OCI-LY1 (cell line): Measurements from ENCODE around the gene UFC1.

ENCODE experiments used
- H2AFZ ChIP-seq: fragments of 200-600 bp; sonication (generic), shearing (Covaris generic); 2 replicates; pipeline ENCODE4 v1.6.0; 2014; ENCODE audit warnings: antibody characterized with exemption, mild to moderate bottlenecking, low read length
- H3F3A ChIP-seq: fragments of 200-600 bp; sonication (generic), shearing (Covaris generic); 2 replicates; pipeline ENCODE4 v1.6.0; 2014; ENCODE audit warnings: mild to moderate bottlenecking, antibody characterized with exemption, low read length, moderate library complexity; ENCODE audit not compliant: insufficient read depth
- H3K27ac ChIP-seq: fragments of 200-600 bp; sonication (generic); 2 replicates; pipeline ENCODE4 v1.5.1; 2014; ENCODE audit warnings: low read length, mixed run types, mild to moderate bottlenecking, low read depth; ENCODE audit not compliant: poor library complexity, severe bottlenecking
- H3K27me3 ChIP-seq: fragments of 200-600 bp; sonication (generic); 2 replicates; pipeline ENCODE4 v1.6.0; 2014; ENCODE audit warnings: antibody characterized with exemption, mild to moderate bottlenecking, low read length, moderate library complexity; ENCODE audit not compliant: insufficient read depth
- H3K36me3 ChIP-seq: fragments of 200-600 bp; sonication (generic); 2 replicates; pipeline ENCODE4 v1.6.1; 2014; ENCODE audit warnings: mild to moderate bottlenecking, antibody characterized with exemption, low read length, moderate library complexity, mixed read lengths; ENCODE audit not compliant: insufficient read depth
- H3K4me1 ChIP-seq: fragments of 200-600 bp; sonication (generic); 2 replicates; pipeline ENCODE4 v1.5.1; 2014; ENCODE audit warnings: mild to moderate bottlenecking, low read length, moderate library complexity; ENCODE audit not compliant: insufficient read depth, severe bottlenecking
- H3K4me2 ChIP-seq: fragments of 200-600 bp; sonication (generic), shearing (Covaris generic); 2 replicates; pipeline ENCODE4 v1.6.1; 2014; ENCODE audit warnings: low read length
- H3K4me3 ChIP-seq: fragments of 200-600 bp; sonication (generic); 2 replicates; pipeline ENCODE4 v1.5.1; 2014; ENCODE audit warnings: low read length, low read depth, mild to moderate bottlenecking, mixed read lengths; ENCODE audit not compliant: poor library complexity, severe bottlenecking
- H3K79me2 ChIP-seq: fragments of 200-600 bp; shearing (Covaris generic); 2 replicates; pipeline ENCODE4 v1.6.1; 2016; ENCODE audit warnings: mixed run types, low read length, mixed read lengths; ENCODE audit not compliant: insufficient read depth
- H3K9ac ChIP-seq: fragments of 200-600 bp; sonication (generic), shearing (Covaris generic); 2 replicates; pipeline ENCODE4 v1.6.1; 2014; ENCODE audit warnings: mild to moderate bottlenecking, low read length, mixed read lengths
- H3K9me2 ChIP-seq: fragments of 200-600 bp; sonication (generic), shearing (Covaris generic); 2 replicates; pipeline ENCODE4 v1.6.1; 2014; ENCODE audit warnings: low read depth, mild to moderate bottlenecking, low read length, mixed read lengths
- H3K9me3 ChIP-seq: fragments of 200-600 bp; shearing (Covaris generic); 2 replicates; pipeline ENCODE4 v1.6.1; 2014; ENCODE audit warnings: low read length, mixed read lengths
- H4K20me1 ChIP-seq: fragments of 200-600 bp; sonication (generic), shearing (Covaris generic); 2 replicates; pipeline ENCODE4 v1.6.0; 2016; ENCODE audit warnings: mild to moderate bottlenecking, low read length; ENCODE audit not compliant: insufficient read depth
- EZH2 ChIP-seq: fragments of 200-600 bp; sonication (generic), shearing (Covaris generic); IDR thresholded peaks from 2 replicates; pipeline ENCODE4 v1.8.0; 2017; ENCODE audit warnings: borderline replicate concordance, mixed run types, mild to moderate bottlenecking, antibody characterized with exemption, low read length, moderate library complexity, mixed read lengths
- TF ChIP-seq, protein P1 (sequence below): fragments of 200-600 bp; sonication (generic), shearing (Covaris generic); IDR thresholded peaks from 2 replicates; pipeline ENCODE4 v1.5.1; 2017; ENCODE audit warnings: mild to moderate bottlenecking, antibody characterized with exemption, low read length, moderate library complexity, mixed read lengths

Gene UFC1

DNA sequence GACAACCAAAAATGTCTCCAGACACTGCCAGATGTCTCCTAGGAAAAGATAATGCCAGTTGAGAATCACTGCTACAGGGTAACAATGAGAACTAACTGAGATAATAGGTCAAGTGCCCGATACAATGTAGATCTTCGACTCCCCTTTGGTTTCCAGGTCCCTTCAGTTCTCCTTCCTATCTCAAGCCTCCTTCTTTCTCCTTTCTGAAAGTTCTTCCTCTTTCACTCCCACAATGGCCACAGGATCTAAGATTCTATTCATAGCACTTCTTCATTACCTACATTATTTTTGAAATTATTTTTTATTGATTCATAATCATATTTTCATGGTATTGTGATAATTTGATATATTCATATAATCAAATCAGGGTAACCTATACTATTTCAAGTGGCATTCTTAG is 42.3 kb upstream of the UFC1 start:
- TF ChIP-seq, protein P1, sequence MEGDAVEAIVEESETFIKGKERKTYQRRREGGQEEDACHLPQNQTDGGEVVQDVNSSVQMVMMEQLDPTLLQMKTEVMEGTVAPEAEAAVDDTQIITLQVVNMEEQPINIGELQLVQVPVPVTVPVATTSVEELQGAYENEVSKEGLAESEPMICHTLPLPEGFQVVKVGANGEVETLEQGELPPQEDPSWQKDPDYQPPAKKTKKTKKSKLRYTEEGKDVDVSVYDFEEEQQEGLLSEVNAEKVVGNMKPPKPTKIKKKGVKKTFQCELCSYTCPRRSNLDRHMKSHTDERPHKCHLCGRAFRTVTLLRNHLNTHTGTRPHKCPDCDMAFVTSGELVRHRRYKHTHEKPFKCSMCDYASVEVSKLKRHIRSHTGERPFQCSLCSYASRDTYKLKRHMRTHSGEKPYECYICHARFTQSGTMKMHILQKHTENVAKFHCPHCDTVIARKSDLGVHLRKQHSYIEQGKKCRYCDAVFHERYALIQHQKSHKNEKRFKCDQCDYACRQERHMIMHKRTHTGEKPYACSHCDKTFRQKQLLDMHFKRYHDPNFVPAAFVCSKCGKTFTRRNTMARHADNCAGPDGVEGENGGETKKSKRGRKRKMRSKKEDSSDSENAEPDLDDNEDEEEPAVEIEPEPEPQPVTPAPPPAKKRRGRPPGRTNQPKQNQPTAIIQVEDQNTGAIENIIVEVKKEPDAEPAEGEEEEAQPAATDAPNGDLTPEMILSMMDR = no peak
- no peak for TF ChIP-seq EZH2
- no peak overlapping the region for H3K4me2 ChIP-seq
- peaks cover 32% of the 10 kb centered on the region for H3K4me1 ChIP-seq
- no peaks in the 10 kb centered on the region for H3K9me3 ChIP-seq
- H3F3A ChIP-seq = no peaks in the 10 kb centered on the region
- peaks cover 48% of the 10 kb centered on the region for H3K36me3 ChIP-seq
- no peak overlapping the region for H3K9ac ChIP-seq
- no peak overlapping the region for H2AFZ ChIP-seq
- H3K27me3 ChIP-seq = no peaks in the 10 kb centered on the region
- H3K79me2 ChIP-seq = peaks cover 84% of the 10 kb centered on the region
- no peaks in the 10 kb centered on the region for H4K20me1 ChIP-seq
- no peaks in the 10 kb centered on the region for H3K9me2 ChIP-seq
- no peak overlapping the region for H3K27ac ChIP-seq
- H3K4me3 ChIP-seq = no peak overlapping the region

DNA sequence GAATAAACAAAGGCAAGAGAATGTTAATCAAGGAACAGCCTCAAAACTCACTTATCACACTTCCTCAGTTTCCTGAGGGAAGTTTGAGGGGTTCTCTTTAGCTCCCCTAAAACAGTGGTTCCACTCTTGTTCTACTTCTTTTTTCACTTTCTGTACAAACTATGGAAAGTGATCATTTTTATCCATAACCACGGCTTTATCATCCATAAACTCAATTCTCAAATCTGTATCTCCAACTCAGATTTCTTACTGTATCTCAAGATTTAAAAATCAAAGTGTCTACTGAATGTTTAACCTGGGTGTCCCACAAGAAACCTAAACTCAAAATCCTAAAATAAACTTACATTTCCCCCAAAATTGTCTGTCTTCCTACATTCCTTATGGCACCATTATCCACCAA is 39.9 kb upstream of the UFC1 start:
- H3K4me2 ChIP-seq = peak overlapping the region; percentile 19; the same call in 1 of the 2 replicates
- peaks cover 40% of the 10 kb centered on the region for H3K36me3 ChIP-seq
- H2AFZ ChIP-seq = no peak overlapping the region
- no peaks in the 10 kb centered on the region for H3K9me3 ChIP-seq
- no peak overlapping the region for H3K27ac ChIP-seq
- no peaks in the 10 kb centered on the region for H3K9me2 ChIP-seq
- H3K9ac ChIP-seq = no peak overlapping the region; the same call in 1 of the 2 replicates
- peaks cover 81% of the 10 kb centered on the region for H3K79me2 ChIP-seq
- H3K4me1 ChIP-seq = peaks cover 43% of the 10 kb centered on the region
- H3K27me3 ChIP-seq = no peaks in the 10 kb centered on the region
- H4K20me1 ChIP-seq = no peaks in the 10 kb centered on the region
- H3K4me3 ChIP-seq = no peak overlapping the region
- no peak for TF ChIP-seq EZH2
- TF ChIP-seq, protein P1 = no peak
- H3F3A ChIP-seq = no peaks in the 10 kb centered on the region

DNA sequence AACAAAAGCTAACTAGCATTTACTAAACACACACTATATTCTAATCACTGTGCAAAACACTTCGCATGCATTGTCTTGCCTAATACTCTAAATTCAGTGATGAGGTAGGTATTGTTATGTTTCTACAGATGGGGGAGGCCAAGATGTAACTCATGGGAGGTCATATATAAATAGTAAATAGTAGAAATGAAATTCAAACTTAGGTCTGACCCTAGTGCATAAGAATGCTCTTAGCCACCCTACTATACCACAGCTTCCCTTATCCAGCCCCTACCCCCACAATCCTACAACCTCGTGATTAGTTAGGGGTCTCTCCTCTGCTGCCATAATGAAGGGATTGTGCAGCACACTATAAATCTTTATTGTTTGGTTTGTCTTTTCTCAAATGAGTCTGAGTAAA is 39.2 kb upstream of the UFC1 start:
- Histone ChIP-seq H3K27ac (no peak overlapping the region), H3F3A (no peaks in the 10 kb centered on the region), H4K20me1 (no peaks in the 10 kb centered on the region), H3K4me2 (peak overlapping the region; percentile 19; the same call in 1 of the 2 replicates), H3K4me3 (no peak overlapping the region), H3K9me2 (no peaks in the 10 kb centered on the region), H3K36me3 (peaks cover 34% of the 10 kb centered on the region; the same call in 1 of the 2 replicates), H3K79me2 (peaks cover 74% of the 10 kb centered on the region), H3K9me3 (no peaks in the 10 kb centered on the region), H3K27me3 (no peaks in the 10 kb centered on the region), H3K4me1 (peaks cover 49% of the 10 kb centered on the region), H3K9ac (no peak overlapping the region; the same call in 1 of the 2 replicates), H2AFZ (no peak overlapping the region)
- TF ChIP-seq, protein P1 = no peak
- TF ChIP-seq EZH2 = no peak
